ENCODE results near the gene SLC27A3. TPM values are rescaled to one million over a fixed set of nuclear protein-coding genes. Genes with fewer than 3 reads are reported as not detected.

SLC27A3 gene
- total and polyA plus RNA-seq, 10 of the 15 experiments (the other 5 are each of a cell fraction or from before 2014, with no cell fraction given), result 2.6 to 18.1 (median 8.3) TPM

DNA sequence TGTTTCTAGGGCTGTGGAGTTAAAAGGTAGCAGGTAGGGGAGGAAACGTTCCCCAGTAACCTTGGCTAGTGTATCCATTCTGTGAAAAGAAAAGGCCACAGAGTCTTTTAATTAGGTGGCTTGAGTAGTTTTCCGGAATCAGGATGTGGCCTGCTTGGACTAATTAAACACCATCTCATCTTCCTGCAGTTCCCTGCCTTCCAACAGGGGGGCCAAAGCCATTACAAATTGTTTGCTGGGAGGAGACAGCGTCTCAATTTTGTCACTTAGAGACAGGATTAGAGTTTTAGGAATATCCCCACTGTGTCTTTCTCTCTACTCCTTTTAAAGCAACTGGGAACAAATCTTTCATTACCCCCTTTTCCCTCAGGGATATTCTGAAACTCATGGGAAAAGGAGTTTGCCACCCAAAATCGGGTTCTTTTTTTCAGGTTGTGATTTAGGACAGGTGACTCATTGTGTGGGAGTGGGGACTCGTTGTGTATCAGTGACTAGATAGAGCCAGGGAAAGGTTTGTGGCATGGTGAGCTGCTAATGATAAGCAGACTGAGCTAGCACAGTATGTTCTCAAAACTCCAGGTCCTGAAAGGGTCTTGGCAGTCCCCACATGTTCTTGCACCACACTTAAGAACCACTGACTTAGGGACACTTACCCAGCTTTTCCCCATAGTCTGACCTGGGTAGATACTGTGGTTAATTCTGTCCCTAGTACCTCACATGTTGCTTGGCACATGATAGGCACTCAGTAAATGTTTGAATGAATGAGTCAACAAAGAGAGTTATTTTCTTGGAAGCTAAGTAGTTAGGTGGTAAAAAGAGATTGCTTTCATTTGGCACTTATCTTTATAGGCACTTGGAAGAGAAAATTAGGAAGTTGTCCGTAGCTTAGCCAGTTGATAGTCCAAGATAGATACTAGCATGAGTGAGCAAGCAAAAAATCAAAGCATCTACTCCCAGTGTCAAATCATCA, 24.9 kb upstream of the SLC27A3 start:
- H3K9me3 ChIP-seq (replicated peaks; ENCODE audit: control insufficient read depth, insufficient read depth, low read length), result no peaks in the 10 kb centered on the region
- ChIA-PET CTCF (interaction anchor here (0.8 to 5.9 kb wide), 14 partner anchors 8 to 240 kb away, joined by 3 to 84 read pairs (median 4); partner anchors contain the start of gene NPR1), SMC1A (ENCODE audit: uncharacterized antibody, unreplicated experiment) (interaction anchor here (0.6 to 4.7 kb wide), 14 partner anchors 8 to 178 kb away, joined by 3 to 55 read pairs (median 4); partner anchors contain the start of genes ILF2, INTS3 and NPR1), POLR2A (interaction anchor here (0.5 kb wide), 1 partner anchor 237 kb away, joined by 4 read pairs; no protein-coding TSS in a partner anchor), RAD21 (ENCODE audit: unreplicated experiment) (interaction anchor here (0.7 to 1.8 kb wide), 9 partner anchors 12 to 236 kb away, joined by 3 to 7 read pairs (median 4); partner anchors contain the start of gene RAB13)
- H3K4me1 ChIP-seq (ENCODE audit: control insufficient read depth, insufficient read depth, low read length), result no peaks in the 10 kb centered on the region; the same call in 1 of the 2 replicates
- no peak overlapping the region for H3K4me3 ChIP-seq
- in situ Hi-C loops (cut with MboI), result no loop called here
- no peak overlapping the region for H3K4me2 ChIP-seq (ENCODE audit: control insufficient read depth, insufficient read depth)
- WGBS (ENCODE audit: insufficient coverage, insufficient replicate concordance, low lambda C conversion rate, missing lambda C conversion rate), result 56% methylated on average over 6 of the region's 6 CpGs
- no peak overlapping the region for H3K27ac ChIP-seq (ENCODE audit: control insufficient read depth, insufficient read depth)
- no peaks in the 10 kb centered on the region for H3K79me2 ChIP-seq (ENCODE audit: control insufficient read depth, insufficient read depth, low read length)
- BruUV-seq (replicated peaks), result no TSS peak
- ATAC-seq (no peak), DNase-seq (ENCODE audit: low read depth, low spot score) (no peak), FAIRE-seq (no peak)
- no peak overlapping the region for H3K9ac ChIP-seq (ENCODE audit: control insufficient read depth, insufficient read depth, low read length)
- intact Hi-C loops (cut with micrococcal nuclease; ENCODE audit: unreplicated experiment), result no loop called here
- H3K36me3 ChIP-seq (ENCODE audit: control insufficient read depth in 2 of 2, insufficient read depth in 2 of 2, low read length in 1 of 2), result peaks cover 15 to 55% of the 10 kb centered on the region in 2 experiments
- no peaks in the 10 kb centered on the region for H4K20me1 ChIP-seq (ENCODE audit: control insufficient read depth, insufficient read depth)
- no peaks in the 10 kb centered on the region for H3K27me3 ChIP-seq (replicated peaks in 1 of 2; ENCODE audit: control insufficient read depth in 2 of 2, insufficient read depth in 2 of 2, low read length in 1 of 2)
- no peak for TF ChIP-seq SMC3 (IDR thresholded peaks at IDR 0.05; ENCODE audit: borderline replicate concordance, low read length)
- no peak for TF ChIP-seq HDAC2 (IDR thresholded peaks at IDR 0.05)
- no peak for TF ChIP-seq POU2F2 (IDR thresholded peaks at IDR 0.05; ENCODE audit: borderline replicate concordance, low read depth, low read length)
- no peak for TF ChIP-seq FOXM1 (IDR thresholded peaks at IDR 0.05; ENCODE audit: low read depth, low read length)
- no peak overlapping the region for H2AFZ ChIP-seq (ENCODE audit: control insufficient read depth, low read depth, low read length)

DNA sequence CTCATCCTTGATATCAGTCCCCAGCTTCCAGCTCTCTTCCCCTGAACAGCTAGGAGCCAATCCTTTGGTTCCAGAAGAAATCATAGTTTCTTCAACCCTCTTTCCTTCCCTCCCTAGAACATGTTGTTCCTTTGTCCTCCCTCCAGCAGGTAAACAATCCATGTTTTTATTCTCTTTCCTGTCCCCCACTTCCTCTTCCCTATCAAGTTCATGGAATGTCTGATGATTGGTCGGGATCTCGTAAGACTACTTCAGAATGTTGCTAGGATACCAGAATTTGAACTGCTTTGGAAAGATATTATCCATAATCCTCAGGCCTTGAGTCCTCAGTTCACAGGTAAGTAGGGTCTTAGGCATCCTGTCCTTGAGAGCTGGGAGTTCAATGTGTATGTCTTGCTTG, 23.1 kb upstream of the SLC27A3 start:
- H3K4me2 ChIP-seq (ENCODE audit: control insufficient read depth, insufficient read depth), result no peak overlapping the region
- WGBS (ENCODE audit: insufficient coverage, insufficient replicate concordance, low lambda C conversion rate, missing lambda C conversion rate), result 88% methylated on average over 2 of the region's 2 CpGs
- H3K36me3 ChIP-seq (ENCODE audit: control insufficient read depth in 2 of 2, insufficient read depth in 2 of 2, low read length in 1 of 2), result peaks cover 13 to 48% of the 10 kb centered on the region in 2 experiments
- in situ Hi-C loops (cut with MboI), result no loop called here
- ATAC-seq (no peak), FAIRE-seq (no peak), DNase-seq (ENCODE audit: low read depth, low spot score) (no peak)
- SMC1A ChIA-PET (ENCODE audit: uncharacterized antibody, unreplicated experiment), result interaction anchor here (0.6 to 4.7 kb wide), 5 partner anchors 10 to 80 kb away, joined by 3 to 55 read pairs (median 8); partner anchors contain the start of genes ILF2 and NPR1
- no peak overlapping the region for H2AFZ ChIP-seq (ENCODE audit: control insufficient read depth, low read depth, low read length)
- no peaks in the 10 kb centered on the region for H3K27me3 ChIP-seq (replicated peaks in 1 of 2; ENCODE audit: control insufficient read depth in 2 of 2, insufficient read depth in 2 of 2, low read length in 1 of 2)
- H4K20me1 ChIP-seq (ENCODE audit: control insufficient read depth, insufficient read depth), result no peaks in the 10 kb centered on the region
- H3K79me2 ChIP-seq (ENCODE audit: control insufficient read depth, insufficient read depth, low read length), result no peaks in the 10 kb centered on the region
- H3K27ac ChIP-seq (ENCODE audit: control insufficient read depth, insufficient read depth), result no peak overlapping the region
- intact Hi-C loops (cut with micrococcal nuclease; ENCODE audit: unreplicated experiment), result no loop called here
- no peaks in the 10 kb centered on the region; the same call in 1 of the 2 replicates for H3K4me1 ChIP-seq (ENCODE audit: control insufficient read depth, insufficient read depth, low read length)
- no peak overlapping the region for H3K9ac ChIP-seq (ENCODE audit: control insufficient read depth, insufficient read depth, low read length)
- RAD21 ChIA-PET (ENCODE audit: unreplicated experiment), result interaction anchor here (0.7 to 1.3 kb wide), 2 partner anchors 9 to 221 kb away, joined by 3 to 7 read pairs; no protein-coding TSS in a partner anchor
- H3K4me3 ChIP-seq, result no peak overlapping the region
- TF ChIP-seq ZZZ3 (IDR thresholded peaks at IDR 0.05; ENCODE audit: control insufficient read depth, insufficient read length, low read depth), result no peak
- CTCF ChIA-PET, result interaction anchor here (0.9 to 5.9 kb wide), 7 partner anchors 10 to 400 kb away, joined by 3 to 84 read pairs (median 4); partner anchors contain the start of gene NPR1
- BruUV-seq (replicated peaks), result no TSS peak
- POLR2A ChIA-PET, result interaction anchor here (1.1 kb wide), 1 partner anchor 81 kb away, joined by 3 read pairs; no protein-coding TSS in a partner anchor
- H3K9me3 ChIP-seq (replicated peaks; ENCODE audit: control insufficient read depth, insufficient read depth, low read length), result no peaks in the 10 kb centered on the region

Measured in GM12878 (cell line).